Liver (tissue), 3 donors: ENCODE data around the gene DCTPP1.

ENCODE experiments used
- ATF3 ChIP-seq: IDR thresholded peaks from 2 replicates; pipeline ENCODE4 v1.6.1; 2016; ENCODE audit warnings: antibody characterized with exemption
- EGR1 ChIP-seq, 2 donors: IDR thresholded peaks; 2 replicates each; pipeline ENCODE4 v1.6.1; 2016 to 2018; ENCODE audit warnings: antibody characterized with exemption in 2 of 2, low read depth in 2 of 2
- FOXA1 ChIP-seq: IDR thresholded peaks from 2 replicates; pipeline ENCODE4 v1.6.1; 2016; ENCODE audit warnings: antibody characterized with exemption
- FOXA2 ChIP-seq: IDR thresholded peaks from 2 replicates; pipeline ENCODE4 v1.6.1; 2016; ENCODE audit warnings: antibody characterized with exemption
- GABPA ChIP-seq, 2 donors: IDR thresholded peaks in 1 of 2; conservative IDR thresholded peaks in 1 of 2; 2 replicates each; pipeline ENCODE4 v1.6.1; 2016; ENCODE audit warnings: antibody characterized with exemption in 2 of 2, mild to moderate bottlenecking in 1 of 2, moderate library complexity in 1 of 2
- JUND ChIP-seq, 2 donors: IDR thresholded peaks; 2 replicates each; pipeline ENCODE4 v1.6.1; 2016; ENCODE audit warnings: antibody characterized with exemption in 2 of 2
- NR2F2 ChIP-seq: IDR thresholded peaks from 2 replicates; pipeline ENCODE4 v1.6.1; 2016; ENCODE audit warnings: antibody characterized with exemption
- RAD21 ChIP-seq, 2 donors: IDR thresholded peaks; 2 replicates each; pipeline ENCODE4 v1.6.1; 2016; ENCODE audit warnings: antibody characterized with exemption in 2 of 2, mild to moderate bottlenecking in 2 of 2
- SP1 ChIP-seq: IDR thresholded peaks from 2 replicates; pipeline ENCODE4 v1.6.1; 2018; ENCODE audit warnings: antibody characterized with exemption, mild to moderate bottlenecking
- YY1 ChIP-seq: IDR thresholded peaks from 2 replicates; pipeline ENCODE4 v1.6.1; 2016; ENCODE audit warnings: antibody characterized with exemption, mild to moderate bottlenecking
- ZBTB33 ChIP-seq: IDR thresholded peaks from 2 replicates; pipeline ENCODE4 v1.6.1; 2016; ENCODE audit warnings: antibody characterized with exemption
- TF ChIP-seq, protein P1 (sequence below): fragments of 150-350 bp; IDR thresholded peaks from 2 replicates; pipeline ENCODE4 v1.5.1; 2017; ENCODE audit warnings: improper control_type of control experiment, low read depth, low read length; ENCODE audit not compliant: missing input control
- TF ChIP-seq, protein P2 (sequence below): IDR thresholded peaks from 2 replicates; pipeline ENCODE4 v1.6.1; 2016; ENCODE audit warnings: antibody characterized with exemption, mild to moderate bottlenecking
- TF ChIP-seq, protein P3 (sequence below): IDR thresholded peaks from 2 replicates; pipeline ENCODE4 v1.6.1; 2016; ENCODE audit warnings: antibody characterized with exemption
- donor health status: healthy.
- donor health status: healthy.

DNA sequence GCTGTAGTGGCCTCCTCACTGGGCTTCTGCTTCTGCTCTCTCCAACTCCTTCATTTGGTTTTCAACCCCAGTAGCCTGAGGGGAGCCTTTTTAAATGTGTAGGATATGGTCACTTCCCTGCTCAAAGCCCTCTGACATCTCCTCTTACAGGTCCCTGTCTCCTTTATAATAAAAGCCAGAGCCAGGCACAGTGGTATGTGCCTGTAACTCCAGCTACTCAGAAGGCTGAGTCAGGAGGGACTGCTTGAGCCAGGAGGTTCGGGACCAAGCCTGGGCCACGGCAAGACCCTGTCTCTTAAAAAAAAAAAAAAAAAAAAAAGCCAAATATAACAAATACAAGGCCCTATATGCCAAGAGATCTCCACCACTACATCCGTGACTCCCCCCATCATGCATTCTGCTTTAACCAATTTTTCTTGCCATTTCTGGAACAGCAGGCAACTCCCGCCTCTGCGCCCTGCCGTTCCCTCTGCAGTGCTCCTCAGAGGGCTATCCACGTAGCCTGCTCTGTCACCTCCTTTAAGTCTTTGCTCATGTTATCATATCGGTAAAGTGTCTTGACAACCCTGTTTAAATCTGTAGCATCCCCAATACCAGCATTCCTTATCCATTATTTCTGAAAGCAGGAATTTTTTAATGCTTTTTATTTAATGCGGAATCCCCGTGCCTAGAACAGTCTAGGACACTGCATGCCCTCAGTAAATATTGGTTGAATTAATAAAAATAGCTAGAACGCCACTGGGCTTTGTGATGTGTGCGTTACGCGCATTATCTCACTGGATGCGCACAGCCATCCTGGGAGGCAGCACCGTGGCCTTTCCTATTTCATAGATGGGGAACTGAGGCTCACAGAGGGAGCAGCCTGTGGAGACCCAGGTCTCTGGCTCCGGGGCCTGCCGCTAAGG is 13.0 kb downstream of the DCTPP1 start:
- no peak for TF ChIP-seq FOXA2
- TF ChIP-seq, protein P1, sequence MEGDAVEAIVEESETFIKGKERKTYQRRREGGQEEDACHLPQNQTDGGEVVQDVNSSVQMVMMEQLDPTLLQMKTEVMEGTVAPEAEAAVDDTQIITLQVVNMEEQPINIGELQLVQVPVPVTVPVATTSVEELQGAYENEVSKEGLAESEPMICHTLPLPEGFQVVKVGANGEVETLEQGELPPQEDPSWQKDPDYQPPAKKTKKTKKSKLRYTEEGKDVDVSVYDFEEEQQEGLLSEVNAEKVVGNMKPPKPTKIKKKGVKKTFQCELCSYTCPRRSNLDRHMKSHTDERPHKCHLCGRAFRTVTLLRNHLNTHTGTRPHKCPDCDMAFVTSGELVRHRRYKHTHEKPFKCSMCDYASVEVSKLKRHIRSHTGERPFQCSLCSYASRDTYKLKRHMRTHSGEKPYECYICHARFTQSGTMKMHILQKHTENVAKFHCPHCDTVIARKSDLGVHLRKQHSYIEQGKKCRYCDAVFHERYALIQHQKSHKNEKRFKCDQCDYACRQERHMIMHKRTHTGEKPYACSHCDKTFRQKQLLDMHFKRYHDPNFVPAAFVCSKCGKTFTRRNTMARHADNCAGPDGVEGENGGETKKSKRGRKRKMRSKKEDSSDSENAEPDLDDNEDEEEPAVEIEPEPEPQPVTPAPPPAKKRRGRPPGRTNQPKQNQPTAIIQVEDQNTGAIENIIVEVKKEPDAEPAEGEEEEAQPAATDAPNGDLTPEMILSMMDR: no peak
- TF ChIP-seq RAD21 (IDR thresholded peaks at IDR 0.05): no peak
- TF ChIP-seq GABPA (IDR thresholded peaks at IDR 0.05 in 1 of 2, conservative IDR thresholded peaks at IDR 0.05 in 1 of 2): no peak
- no peak for TF ChIP-seq FOXA1
- TF ChIP-seq, protein P2, sequence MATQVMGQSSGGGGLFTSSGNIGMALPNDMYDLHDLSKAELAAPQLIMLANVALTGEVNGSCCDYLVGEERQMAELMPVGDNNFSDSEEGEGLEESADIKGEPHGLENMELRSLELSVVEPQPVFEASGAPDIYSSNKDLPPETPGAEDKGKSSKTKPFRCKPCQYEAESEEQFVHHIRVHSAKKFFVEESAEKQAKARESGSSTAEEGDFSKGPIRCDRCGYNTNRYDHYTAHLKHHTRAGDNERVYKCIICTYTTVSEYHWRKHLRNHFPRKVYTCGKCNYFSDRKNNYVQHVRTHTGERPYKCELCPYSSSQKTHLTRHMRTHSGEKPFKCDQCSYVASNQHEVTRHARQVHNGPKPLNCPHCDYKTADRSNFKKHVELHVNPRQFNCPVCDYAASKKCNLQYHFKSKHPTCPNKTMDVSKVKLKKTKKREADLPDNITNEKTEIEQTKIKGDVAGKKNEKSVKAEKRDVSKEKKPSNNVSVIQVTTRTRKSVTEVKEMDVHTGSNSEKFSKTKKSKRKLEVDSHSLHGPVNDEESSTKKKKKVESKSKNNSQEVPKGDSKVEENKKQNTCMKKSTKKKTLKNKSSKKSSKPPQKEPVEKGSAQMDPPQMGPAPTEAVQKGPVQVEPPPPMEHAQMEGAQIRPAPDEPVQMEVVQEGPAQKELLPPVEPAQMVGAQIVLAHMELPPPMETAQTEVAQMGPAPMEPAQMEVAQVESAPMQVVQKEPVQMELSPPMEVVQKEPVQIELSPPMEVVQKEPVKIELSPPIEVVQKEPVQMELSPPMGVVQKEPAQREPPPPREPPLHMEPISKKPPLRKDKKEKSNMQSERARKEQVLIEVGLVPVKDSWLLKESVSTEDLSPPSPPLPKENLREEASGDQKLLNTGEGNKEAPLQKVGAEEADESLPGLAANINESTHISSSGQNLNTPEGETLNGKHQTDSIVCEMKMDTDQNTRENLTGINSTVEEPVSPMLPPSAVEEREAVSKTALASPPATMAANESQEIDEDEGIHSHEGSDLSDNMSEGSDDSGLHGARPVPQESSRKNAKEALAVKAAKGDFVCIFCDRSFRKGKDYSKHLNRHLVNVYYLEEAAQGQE: no peak
- no peak for TF ChIP-seq ATF3
- no peak for TF ChIP-seq JUND (IDR thresholded peaks at IDR 0.05)
- TF ChIP-seq, protein P3, sequence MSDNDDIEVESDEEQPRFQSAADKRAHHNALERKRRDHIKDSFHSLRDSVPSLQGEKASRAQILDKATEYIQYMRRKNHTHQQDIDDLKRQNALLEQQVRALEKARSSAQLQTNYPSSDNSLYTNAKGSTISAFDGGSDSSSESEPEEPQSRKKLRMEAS: no peak
- TF ChIP-seq YY1: no peak
- no peak for TF ChIP-seq SP1
- no peak for TF ChIP-seq EGR1 (IDR thresholded peaks at IDR 0.05; ENCODE audit: low read depth in 2 of 2)
- no peak for TF ChIP-seq NR2F2
- no peak for TF ChIP-seq ZBTB33
